ENCODE results near the gene RBP2. TPM values are rescaled to one million over a fixed set of nuclear protein-coding genes. Genes with fewer than 3 reads are reported as not detected.

The RBP2 gene
- total RNA-seq = 10 to 100 TPM in 1 of 5 donors, not detected in 4; 52.7 TPM
- polyA plus RNA-seq = 1 to 10 TPM in 1 of 3 donors, not detected in 2; 2.9 TPM
- long read RNA-seq, donor 1, transcript RBP2-201 (4 exons, 694 nt) = major isoform, 14 of 14 reads
- long read RNA-seq, donor 1, partial matches to known transcripts = 0 of 14 reads
- long read RNA-seq, donor 1, other reads (novel, unspliced or antisense) = 0 of 14 reads
- long read RNA-seq, donor 2, transcript RBP2-201 (4 exons, 694 nt) = major isoform, 53 of 53 reads
- long read RNA-seq, donor 2, partial matches to known transcripts = 0 of 53 reads
- long read RNA-seq, donor 2, other reads (novel, unspliced or antisense) = 0 of 53 reads
- long read RNA-seq, donor 3, partial matches to known transcripts = 0 of 2 reads
- long read RNA-seq, donor 3, other reads (novel, unspliced or antisense) = 0 of 2 reads
- long read RNA-seq, donor 4, partial matches to known transcripts = 0 of 1 reads
- long read RNA-seq, donor 4, other reads (novel, unspliced or antisense) = 0 of 1 reads
- long read RNA-seq, donor 5 = 0 reads
- long read RNA-seq, donor 6 = 0 reads
- long read RNA-seq, donor 7, transcript RBP2-201 (4 exons, 694 nt) = major isoform, 7 of 7 reads
- long read RNA-seq, donor 7, partial matches to known transcripts = 0 of 7 reads
- long read RNA-seq, donor 7, other reads (novel, unspliced or antisense) = 0 of 7 reads
- long read RNA-seq, donor 8, partial matches to known transcripts = 0 of 1 reads
- long read RNA-seq, donor 8, other reads (novel, unspliced or antisense) = 0 of 1 reads
- long read RNA-seq, donor 9 = 0 reads
- long read RNA-seq, donor 10, transcript RBP2-201 (4 exons, 694 nt) = major isoform, 91 of 91 reads
- long read RNA-seq, donor 10, partial matches to known transcripts = 0 of 91 reads
- long read RNA-seq, donor 10, other reads (novel, unspliced or antisense) = 0 of 91 reads

DNA sequence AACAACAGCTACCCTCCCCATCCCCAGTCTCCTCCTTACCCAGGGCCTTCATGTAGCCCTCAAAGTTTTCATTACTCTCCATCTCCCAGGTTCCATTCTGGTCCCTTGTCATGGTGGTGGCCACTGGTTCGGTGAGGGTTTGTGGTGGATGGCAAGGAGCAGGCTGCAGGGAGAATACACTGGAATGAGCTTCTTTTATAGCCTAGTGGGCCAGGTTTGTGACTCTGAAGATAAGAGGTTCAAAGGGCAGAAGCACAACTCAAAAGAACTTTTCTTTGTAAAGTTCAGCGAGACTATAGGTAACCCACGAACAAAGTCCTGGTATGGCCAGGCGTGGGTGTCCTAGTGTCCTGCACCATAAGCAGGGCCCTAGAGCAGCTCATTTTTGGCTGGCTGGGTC lies at the start of gene RBP2:
Gene RBP2, minus strand, starts transcription at position 169 of the 400 bp plus-strand sequence. Its CDS starts 57 bp downstream, at position 112.
- no peaks in the 10 kb centered on the region for H3K27me3 ChIP-seq
- H3K27ac ChIP-seq = no peak within 1 kb of the TSS
- H3K9me3 ChIP-seq = no peaks in the 10 kb centered on the region
- TF ChIP-seq POLR2A (IDR thresholded peaks at IDR 0.05) = no peak
- TF ChIP-seq EP300 (IDR thresholded peaks at IDR 0.05) = no peak
- H3K4me1 ChIP-seq = peaks cover 0 to 6% (median 0%) of the 10 kb centered on the region in 4 donors
- no peak for DNase-seq
- no peak within 1 kb of the TSS for H3K4me3 ChIP-seq
- H3K36me3 ChIP-seq = no peaks in the 10 kb centered on the region
- intact Hi-C loops (cut with DNase I; ENCODE audit: low total_unique reads) = no loop called here
- 80 to 96% (median 88%) methylated on average over 4 of the region's 4 CpGs for WGBS, 5 donors

DNA sequence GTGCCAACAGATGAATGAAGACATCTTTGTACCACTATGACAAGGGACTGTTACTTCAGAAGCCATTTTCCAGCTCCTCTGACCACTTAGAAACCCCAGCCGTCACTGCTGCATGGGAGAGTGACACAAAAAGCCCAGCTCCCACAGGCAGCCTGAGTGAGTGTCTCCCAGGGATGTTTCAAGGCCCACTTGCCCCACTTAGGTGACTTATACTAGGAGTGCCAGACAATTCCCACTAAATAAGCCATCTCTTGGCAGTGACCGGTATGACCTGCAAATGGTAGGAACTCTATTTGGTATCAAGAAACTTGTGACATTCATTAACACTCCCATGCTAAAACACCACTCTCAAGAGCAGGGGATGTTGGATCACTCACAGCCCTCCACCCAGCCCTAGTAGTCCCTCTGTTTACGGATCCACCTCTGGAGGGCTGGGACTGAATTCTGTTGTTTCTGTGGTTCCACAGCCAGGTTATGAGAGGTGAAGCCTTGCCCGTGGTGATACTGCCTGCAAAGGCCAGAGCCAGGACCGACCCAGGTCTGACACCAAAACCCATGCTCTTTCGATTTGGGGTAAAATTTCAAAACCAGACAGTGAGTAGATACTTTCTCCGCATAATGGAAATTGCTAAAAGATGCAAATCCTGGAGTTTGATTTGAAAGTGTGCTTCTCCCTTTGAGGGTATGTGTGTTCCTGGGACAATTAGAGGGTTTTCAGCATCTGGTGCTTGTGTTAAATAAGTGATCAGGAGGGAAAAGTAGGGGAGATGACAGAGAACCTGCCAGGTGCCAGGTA lies 48.7 kb upstream of the RBP2 start:
- WGBS, 5 donors = 92 to 95% (median 94%) methylated on average over 7 of the region's 7 CpGs
- H3K9me3 ChIP-seq = no peaks in the 10 kb centered on the region
- no peak overlapping the region for H3K27ac ChIP-seq
- H3K36me3 ChIP-seq = peaks cover 0 to 10% (median 4%) of the 10 kb centered on the region in 4 donors
- DNase-seq = no peak
- no peak overlapping the region for H3K4me3 ChIP-seq
- no peak for TF ChIP-seq POLR2AphosphoS5 (IDR thresholded peaks at IDR 0.05)
- no peak for TF ChIP-seq POLR2A (IDR thresholded peaks at IDR 0.05)
- TF ChIP-seq CTCF (IDR thresholded peaks at IDR 0.05) = no peak
- TF ChIP-seq EP300 (IDR thresholded peaks at IDR 0.05) = no peak
- H3K27me3 ChIP-seq = no peaks in the 10 kb centered on the region
- intact Hi-C loops (cut with DNase I; ENCODE audit: low total_unique reads) = no loop called here
- H3K4me1 ChIP-seq = no peaks in the 10 kb centered on the region

- no peak overlapping the region for H3K27ac ChIP-seq
- no peaks in the 10 kb centered on the region for H3K27me3 ChIP-seq
- H3K4me3 ChIP-seq = no peak overlapping the region
- WGBS, 5 donors = 59 to 88% (median 68%) methylated on average over 1 of the region's 1 CpG
- peaks cover 0 to 10% (median 4%) of the 10 kb centered on the region in 4 donors for H3K36me3 ChIP-seq
- H3K4me1 ChIP-seq = no peaks in the 10 kb centered on the region
- no peak for DNase-seq
- intact Hi-C loops (cut with DNase I; ENCODE audit: low total_unique reads) = no loop called here
- H3K9me3 ChIP-seq = no peaks in the 10 kb centered on the region
- no peak for TF ChIP-seq POLR2AphosphoS5 (IDR thresholded peaks at IDR 0.05)
- no peak for TF ChIP-seq POLR2A (IDR thresholded peaks at IDR 0.05)
- TF ChIP-seq CTCF (IDR thresholded peaks at IDR 0.05) = no peak
- no peak for TF ChIP-seq EP300 (IDR thresholded peaks at IDR 0.05)
These were observed 47.4 kb upstream of the RBP2 start for GRCh38 chr3:139523718-139524117.

GRCh38 chr3:139523166-139523565 lies 46.9 kb upstream of the RBP2 start:
- Histone ChIP-seq H3K9me3 (no peaks in the 10 kb centered on the region), H3K36me3 (peaks cover 0 to 10% (median 4%) of the 10 kb centered on the region in 4 donors), H3K27ac (no peak overlapping the region), H3K27me3 (no peaks in the 10 kb centered on the region), H3K4me1 (no peaks in the 10 kb centered on the region), H3K4me3 (no peak overlapping the region)
- intact Hi-C loops (cut with DNase I; ENCODE audit: low total_unique reads) = no loop called here
- TF ChIP-seq POLR2AphosphoS5 (IDR thresholded peaks at IDR 0.05) (no peak), POLR2A (IDR thresholded peaks at IDR 0.05) (no peak), EP300 (IDR thresholded peaks at IDR 0.05) (no peak), CTCF (IDR thresholded peaks at IDR 0.05) (no peak)
- DNase-seq = no peak
- 87 to 96% (median 93%) methylated on average over 5 of the region's 5 CpGs for WGBS, 5 donors
